Forelimb muscle (tissue), 1 donor: ENCODE results near the gene ZNF608. TPM values are rescaled to one million over a fixed set of nuclear protein-coding genes. Genes with fewer than 3 reads are reported as not detected.
A peak's percentile ranks its signal among the peaks of the same experiment; 100 is the strongest.

Source experiments
- DNase-seq: peaks from one replicate; pipeline ENCODE4 v3.0.0-alpha.2; 2013; ENCODE audit warnings: low read depth
- polyA plus RNA-seq: library from polyadenylated mRNA; unstranded; fragments of 120-200 nt; gene quantifications from one replicate; pipeline ENCODE4 v1.2.1, GENCODE V29; 2013; ENCODE audit not compliant: insufficient read length

Gene ZNF608
- polyA plus RNA-seq, 1 donor = 18.9 TPM

GRCh38 chr5:124719113-124719967 is 27.1 kb downstream of the ZNF608 start:
- DNase-seq = no peak

- no peak for DNase-seq
These were observed 28.1 kb downstream of the ZNF608 start for GRCh38 chr5:124718380-124718789.

- DNase-seq = no peak
These were observed 30.3 kb downstream of the ZNF608 start for GRCh38 chr5:124716169-124716568.

- no peak for DNase-seq
These were observed 31.5 kb downstream of the ZNF608 start for GRCh38 chr5:124714910-124715309.

- no peak for DNase-seq
These were observed 32.8 kb downstream of the ZNF608 start for GRCh38 chr5:124713595-124713994.

- DNase-seq = no peak
These were observed 33.6 kb downstream of the ZNF608 start for GRCh38 chr5:124712731-124713305.

- DNase-seq = no peak
These were observed 38.4 kb downstream of the ZNF608 start for GRCh38 chr5:124708086-124708485.

GRCh38 chr5:124707520-124707919 is 38.9 kb downstream of the ZNF608 start:
- DNase-seq = no peak

- peak; percentile 89 for DNase-seq
These were observed 39.6 kb downstream of the ZNF608 start for GRCh38 chr5:124706729-124707361.

GRCh38 chr5:124706051-124706450 is 40.4 kb downstream of the ZNF608 start:
- DNase-seq = no peak

GRCh38 chr5:124705577-124705976 is 40.9 kb downstream of the ZNF608 start:
- no peak for DNase-seq

GRCh38 chr5:124704594-124705284 is 41.7 kb downstream of the ZNF608 start:
- DNase-seq = no peak

GRCh38 chr5:124703995-124704394 is 42.4 kb downstream of the ZNF608 start:
- no peak for DNase-seq

- DNase-seq = no peak
These were observed 43.9 kb downstream of the ZNF608 start for GRCh38 chr5:124702525-124702924.

- no peak for DNase-seq
These were observed 44.5 kb downstream of the ZNF608 start for GRCh38 chr5:124701873-124702425.

GRCh38 chr5:124701016-124701415 is 45.4 kb downstream of the ZNF608 start:
- DNase-seq = no peak

GRCh38 chr5:124700333-124700732 is 46.1 kb downstream of the ZNF608 start:
- no peak for DNase-seq

GRCh38 chr5:124698770-124699169 is 47.7 kb downstream of the ZNF608 start:
- no peak for DNase-seq

- DNase-seq = no peak
These were observed 48.4 kb downstream of the ZNF608 start for GRCh38 chr5:124697933-124698591.

- no peak for DNase-seq
These were observed 48.9 kb downstream of the ZNF608 start for GRCh38 chr5:124697501-124697900.

GRCh38 chr5:124696898-124697297 is 49.5 kb downstream of the ZNF608 start:
- no peak for DNase-seq
